CD4-positive, alpha-beta T cell (primary cell): ENCODE data around the gene SPATA31A1. TPM values are rescaled to one million over a fixed set of nuclear protein-coding genes. Genes with fewer than 3 reads are reported as not detected.
"Not testable (repeated sequence)": the region's sequence is repeated elsewhere in the genome, so short reads cannot be mapped to it uniquely, and the experiment has no call there.

Experiments used
- ATAC-seq: fragments of 200-7000 bp; cut with Tn5 transposase; one replicate; pipeline ENCODE4 v1.10.0; 2022; ENCODE audit warnings: mild to moderate bottlenecking; ENCODE audit not compliant: poor library complexity
- CTCF ChIA-PET: fragments of 350-600 bp; sonication (Branson Sonifier 250); formaldehyde crosslinking; loops from one replicate; lab custom pipeline; 2021; ENCODE audit warnings: antibody characterized with exemption, inconsistent platforms; lab: Charles Lee
- POLR2A ChIA-PET: fragments of 350-600 bp; sonication (Branson Sonifier 250); formaldehyde crosslinking; loops from one replicate; lab custom pipeline; 2021; ENCODE audit warnings: antibody characterized with exemption, inconsistent platforms; lab: Charles Lee
- DNase-seq, 14 experiments: peaks; one replicate each; pipeline ENCODE4 v3.0.0-alpha.2; 2013 to 2020; ENCODE audit warnings: mixed read lengths in 2 of 14
- H3K27ac ChIP-seq, 2 donors: one replicate each; pipeline versions ENCODE4 v1.5.1 to v1.7.0; 2013; ENCODE audit warnings: low read length in 2 of 2, low read depth in 1 of 2, mild to moderate bottlenecking in 1 of 2
- H3K27me3 ChIP-seq, 2 experiments: 1 replicate in 1 of 2; 2 replicates in 1 of 2; pipeline versions ENCODE4 v1.6.1 to v1.7.0; 2013; ENCODE audit warnings: low read length in 2 of 2, control low read depth in 1 of 2, mild to moderate bottlenecking in 1 of 2, moderate library complexity in 1 of 2; ENCODE audit not compliant: insufficient read depth in 2 of 2, control insufficient read depth in 1 of 2
- H3K36me3 ChIP-seq: one replicate; pipeline ENCODE4 v1.6.1; 2013; ENCODE audit warnings: low read length, control low read depth; ENCODE audit not compliant: insufficient read depth
- H3K4me1 ChIP-seq: one replicate; pipeline ENCODE4 v1.6.1; 2013; ENCODE audit warnings: low read length, control low read depth; ENCODE audit not compliant: insufficient read depth
- H3K4me3 ChIP-seq: one replicate; pipeline ENCODE4 v1.5.1; 2013; ENCODE audit warnings: mild to moderate bottlenecking, low read length, moderate library complexity
- H3K9me3 ChIP-seq, 2 experiments: 1 replicate in 1 of 2; 2 replicates in 1 of 2; pipeline versions ENCODE4 v1.6.1 to v1.7.0; 2013; ENCODE audit warnings: low read length in 2 of 2, mild to moderate bottlenecking in 2 of 2, control low read depth in 1 of 2, moderate library complexity in 1 of 2; ENCODE audit not compliant: control insufficient read depth in 1 of 2, insufficient read depth in 1 of 2
- H3K27ac Mint-ChIP-seq: one replicate; pipeline ENCODE4 v1.8.0; 2020; ENCODE audit warnings: mixed read lengths
- H3K27me3 Mint-ChIP-seq: one replicate; pipeline ENCODE4 v1.8.0; 2021; ENCODE audit warnings: mixed read lengths
- H3K36me3 Mint-ChIP-seq: one replicate; pipeline ENCODE4 v1.8.0; 2021; ENCODE audit warnings: low read depth, mixed read lengths
- H3K4me1 Mint-ChIP-seq: one replicate; pipeline ENCODE4 v1.8.0; 2021; ENCODE audit warnings: low read depth, mixed read lengths
- H3K4me3 Mint-ChIP-seq: one replicate; pipeline ENCODE4 v1.8.0; 2020; ENCODE audit warnings: mild to moderate bottlenecking, mixed read lengths
- H3K9me3 Mint-ChIP-seq: one replicate; pipeline ENCODE4 v1.8.0; 2020; ENCODE audit warnings: mixed read lengths
- intact Hi-C, 2 experiments: fragments of 100-400 bp; cut with DNase I in 1 of 2; cut with micrococcal nuclease in 1 of 2; formaldehyde crosslinking; loops; one replicate each; pipeline versions ENCODE4 v1.15.1 to v1.9.0; 2023 to 2025; cut with DNase I, micrococcal nuclease
- polyA plus RNA-seq, 2 donors: library from polyadenylated mRNA; unstranded; fragments of 120-200 nt; gene quantifications; one replicate each; pipeline ENCODE4 v1.2.1, GENCODE V29; 2013
- total RNA-seq, 174 experiments: library from RNA in 2 of 174; stranded (reverse) in 2 of 174; gene quantifications; one replicate each; pipeline ENCODE4 v1.2.3 and lab custom pipeline; 2021 to 2026

Gene SPATA31A1
- total RNA-seq (not detected), total RNA-seq (lab: John Stamatoyannopoulos, UW) (0 to 0.06 (median 0) reads per million in 172 experiments)
- not detected for polyA plus RNA-seq (2013, experiment 1 of 2)
- polyA plus RNA-seq (2013, experiment 2 of 2), result not detected

DNA sequence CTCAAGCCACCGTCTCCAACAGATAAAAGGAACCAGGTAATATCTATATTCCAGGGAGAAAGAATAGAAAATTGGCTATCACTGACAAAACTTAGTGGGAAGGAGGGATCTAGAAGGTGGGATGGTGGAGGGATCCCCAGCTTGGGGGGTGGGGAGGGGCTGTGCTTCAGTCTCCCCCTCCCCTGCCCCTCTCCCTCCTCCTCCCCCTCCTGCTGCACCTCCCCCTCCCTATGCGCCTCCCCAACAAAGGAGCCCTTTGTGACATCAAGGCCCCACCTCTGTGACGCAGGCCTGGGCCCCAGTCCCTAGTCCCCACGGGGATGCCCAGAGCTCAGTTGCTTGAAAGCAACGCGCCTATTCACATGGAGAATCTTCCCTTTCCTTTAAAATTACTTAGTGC, at the start of gene SPATA31A1:
Gene SPATA31A1, plus strand, starts transcription at position 301 of the 400 bp plus-strand sequence. Its CDS starts 62 bp downstream, at position 363.
- H3K27ac ChIP-seq, H3K27me3 ChIP-seq, H3K9me3 Mint-ChIP-seq, H3K4me1 Mint-ChIP-seq, H3K4me3 Mint-ChIP-seq, POLR2A ChIA-PET, H3K36me3 Mint-ChIP-seq, H3K9me3 ChIP-seq, H3K4me3 ChIP-seq, DNase-seq, H3K36me3 ChIP-seq, CTCF ChIA-PET, H3K27me3 Mint-ChIP-seq, ATAC-seq, H3K27ac Mint-ChIP-seq, H3K4me1 ChIP-seq, intact Hi-C loops: not testable (repeated sequence)

DNA sequence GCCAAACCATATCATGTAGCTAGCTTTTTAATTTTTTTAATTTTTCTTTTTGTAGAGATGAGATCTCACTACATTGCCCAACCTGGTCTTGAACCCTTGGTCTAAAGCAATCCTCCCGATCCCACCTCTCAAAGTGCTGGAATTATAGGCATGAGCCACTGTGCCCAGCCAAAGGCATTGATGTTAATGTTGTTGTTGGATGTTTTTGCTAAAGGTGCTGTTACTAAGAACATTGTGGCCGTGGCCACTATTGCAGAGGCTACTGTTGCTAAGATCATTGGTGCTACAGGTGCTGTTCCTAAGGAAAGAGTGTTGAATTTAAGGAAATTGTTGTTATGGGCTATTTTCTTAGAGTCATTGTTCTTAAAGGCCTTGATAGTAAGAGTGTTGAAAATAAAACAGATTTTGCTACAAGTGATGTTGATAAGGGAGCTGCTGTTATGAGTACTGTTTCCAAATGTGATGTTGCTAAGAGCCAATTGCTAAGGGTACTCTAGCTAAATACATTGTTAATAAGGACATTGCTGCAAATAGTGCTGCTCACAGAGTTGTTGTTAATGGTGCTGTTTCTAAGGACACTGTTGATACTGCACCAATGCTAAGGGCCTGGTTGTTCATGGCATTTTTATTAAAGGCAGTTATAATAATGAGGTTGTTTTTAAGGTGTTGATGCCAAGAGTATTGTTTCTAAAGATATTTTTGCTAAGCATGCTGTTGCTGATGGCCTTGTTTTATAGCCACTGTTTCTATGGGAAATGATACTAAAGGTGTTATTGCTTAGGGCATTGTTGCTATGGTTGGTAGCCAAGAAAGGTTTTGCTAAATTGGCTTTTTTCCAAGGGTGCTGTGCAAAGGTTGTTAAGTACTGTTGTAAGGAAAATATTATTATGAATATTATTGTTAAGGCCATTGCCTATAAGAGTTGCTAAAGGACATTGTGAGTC, 52.1 kb downstream of the SPATA31A1 start:
- H3K9me3 ChIP-seq, CTCF ChIA-PET, H3K4me3 Mint-ChIP-seq, H3K27me3 ChIP-seq, H3K27ac Mint-ChIP-seq, H3K27ac ChIP-seq, intact Hi-C loops, H3K9me3 Mint-ChIP-seq, H3K4me1 Mint-ChIP-seq, H3K4me1 ChIP-seq, H3K36me3 Mint-ChIP-seq, DNase-seq, ATAC-seq, H3K27me3 Mint-ChIP-seq, POLR2A ChIA-PET, H3K36me3 ChIP-seq, H3K4me3 ChIP-seq: not testable (repeated sequence)

DNA sequence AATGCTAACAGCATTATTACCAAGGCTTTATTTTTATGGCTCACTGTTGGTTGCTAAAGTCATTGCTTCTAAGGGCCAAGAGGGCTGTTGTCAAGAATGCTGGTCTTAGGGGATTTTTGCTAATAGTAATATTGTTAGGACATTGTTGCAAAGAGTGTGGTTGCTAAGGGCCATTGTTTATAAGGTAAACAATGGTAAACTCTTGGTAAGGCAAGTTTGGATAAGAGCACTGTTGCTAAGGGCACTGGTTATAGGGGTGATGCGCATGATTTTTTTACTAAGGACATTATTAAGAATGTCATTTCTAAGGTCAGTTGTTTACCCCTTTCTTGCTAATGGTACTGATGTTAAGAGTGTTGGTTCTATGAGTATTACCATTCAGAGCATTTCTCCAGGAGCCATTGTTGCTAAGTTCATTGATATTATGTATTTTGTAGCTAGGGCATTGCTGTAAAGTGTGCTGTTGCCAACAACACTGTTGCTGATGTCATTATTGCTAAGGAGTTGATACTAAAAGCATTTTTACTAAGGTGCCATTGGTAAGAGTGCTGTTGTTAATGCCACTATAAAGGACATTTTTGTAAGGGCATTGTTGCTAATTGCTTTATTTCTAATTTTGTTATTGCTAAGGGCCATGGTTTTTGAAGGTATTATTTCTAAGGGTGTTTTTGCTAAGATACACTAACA, 55.9 kb downstream of the SPATA31A1 start:
- DNase-seq, H3K27me3 Mint-ChIP-seq, H3K36me3 Mint-ChIP-seq, CTCF ChIA-PET, H3K9me3 ChIP-seq, POLR2A ChIA-PET, H3K27ac ChIP-seq, ATAC-seq, intact Hi-C loops, H3K4me1 ChIP-seq, H3K9me3 Mint-ChIP-seq, H3K36me3 ChIP-seq, H3K27ac Mint-ChIP-seq, H3K4me3 ChIP-seq, H3K4me3 Mint-ChIP-seq, H3K27me3 ChIP-seq, H3K4me1 Mint-ChIP-seq: not testable (repeated sequence)

Other genes starting within 250 kb of the SPATA31A1 start
- not detected for gene CNTNAP3, start 67.5 kb upstream of the SPATA31A1 start, total RNA-seq